H1 (cell line): Measurements from ENCODE around the gene PNISR. TPM values are rescaled to one million over a fixed set of nuclear protein-coding genes. Genes with fewer than 3 reads are reported as not detected.

ENCODE experiments used
- EP300 ChIP-seq, 2 experiments: IDR thresholded peaks; 1 replicate in 1 of 2; 2 replicates in 1 of 2; pipeline ENCODE4 v1.6.1; 2011 to 2012; ENCODE audit warnings: low read depth in 2 of 2, low read length in 2 of 2, mild to moderate bottlenecking in 2 of 2, borderline replicate concordance in 1 of 2, inconsistent platforms in 1 of 2, moderate library complexity in 1 of 2
- polyA plus RNA-seq, 7 experiments: library from polyadenylated mRNA; depleted of rRNA in 3 of 7; stranded (reverse) in 5 of 7; unstranded in 2 of 7; fragments of >200 nt in 5 of 7; fragments of 200-250 nt in 2 of 7; gene quantifications; 1 replicate in 5 of 7; 2 replicates in 1 of 7; 4 replicates in 1 of 7; pipeline versions ENCODE4 v1.2.1 to v1.2.3, GENCODE V29; 2011 to 2013; ENCODE audit warnings: missing spikeins in 2 of 7, mixed read lengths in 2 of 7
- total RNA-seq: library from RNA; stranded (reverse); fragmentation: NEBNext Ultra II Directional; extraction: Animal tissue kit (Norgen Biotek cat#: 25700); gene quantifications from 2 replicates; pipeline ENCODE4 v1.2.1, GENCODE V29; 2021

PNISR gene
- total and polyA plus RNA-seq, 2 of the 8 experiments (the other 6 are each of a cell fraction or from before 2014, with no cell fraction given): 41.1 to 134 TPM

DNA sequence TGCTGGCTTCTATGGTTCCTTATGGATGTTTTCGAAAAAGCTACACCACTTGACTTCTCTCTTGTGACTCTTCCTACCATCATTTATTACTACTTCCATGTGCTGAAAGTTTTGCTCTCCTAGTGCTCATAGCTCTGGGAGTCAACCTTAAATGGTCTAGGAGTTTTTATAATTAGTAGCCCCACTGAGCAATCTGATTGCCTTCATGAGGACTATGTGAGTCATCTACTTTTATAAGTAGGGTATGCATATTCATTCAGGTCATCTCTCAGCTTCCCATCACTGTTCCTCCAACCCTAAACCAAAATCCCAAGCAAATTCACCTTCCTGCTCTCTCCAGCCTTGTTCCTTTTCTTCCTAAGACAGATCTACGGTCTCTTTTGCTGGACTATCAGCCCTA is 58.3 kb downstream of the PNISR start (continued):
- TF ChIP-seq EP300 (IDR thresholded peaks at IDR 0.05; ENCODE audit: borderline replicate concordance in 1 of 2, low read depth in 2 of 2, low read length in 2 of 2): no peak
